Left ventricle myocardium inferior (tissue), 1 donor: Measurements from ENCODE around the gene HLCS. TPM values are rescaled to one million over a fixed set of nuclear protein-coding genes. Genes with fewer than 3 reads are reported as not detected.

Experiments used
- DNase-seq: peaks from one replicate; pipeline ENCODE4 v3.0.0-alpha.2; 2020
- H3K27ac ChIP-seq: fragments of 200-600 bp; replicated peaks from 2 replicates; pipeline ENCODE4 v1.8.0; 2021
- H3K27me3 ChIP-seq: fragments of 200-600 bp; 2 replicates; pipeline ENCODE4 v1.8.0; 2021; ENCODE audit warnings: low read depth
- H3K36me3 ChIP-seq: fragments of 200-600 bp; 2 replicates; pipeline ENCODE4 v1.8.0; 2021
- H3K4me1 ChIP-seq: fragments of 200-600 bp; 2 replicates; pipeline ENCODE4 v1.8.0; 2021
- H3K4me3 ChIP-seq: fragments of 200-600 bp; 2 replicates; pipeline ENCODE4 v1.8.0; 2021; ENCODE audit warnings: mild to moderate bottlenecking, moderate library complexity
- H3K9me3 ChIP-seq: fragments of 200-600 bp; replicated peaks from 2 replicates; pipeline ENCODE4 v1.8.0; 2021
- intact Hi-C: fragments of 100-400 bp; cut with micrococcal nuclease; formaldehyde crosslinking; loops from one replicate; pipeline ENCODE4 v1.11.0; 2022
- total RNA-seq: library from RNA; stranded (reverse); fragmentation: NEBNext Ultra II Directional; extraction: Animal tissue kit (Norgen Biotek cat#: 25700); gene quantifications from one replicate; pipeline ENCODE4 v1.2.1, GENCODE V29; 2021
- TF ChIP-seq, protein P1 (sequence below): fragments of 200-600 bp; IDR thresholded peaks from 2 replicates; pipeline ENCODE4 v1.8.0; 2021; ENCODE audit warnings: antibody characterized with exemption, mild to moderate bottlenecking, borderline replicate concordance
- donor health status: DM: no; HTN: yes; CAD: no; lungs with severe emphysema.

HLCS gene
- total RNA-seq, 1 donor from 2014 or later = 5.3 TPM

DNA sequence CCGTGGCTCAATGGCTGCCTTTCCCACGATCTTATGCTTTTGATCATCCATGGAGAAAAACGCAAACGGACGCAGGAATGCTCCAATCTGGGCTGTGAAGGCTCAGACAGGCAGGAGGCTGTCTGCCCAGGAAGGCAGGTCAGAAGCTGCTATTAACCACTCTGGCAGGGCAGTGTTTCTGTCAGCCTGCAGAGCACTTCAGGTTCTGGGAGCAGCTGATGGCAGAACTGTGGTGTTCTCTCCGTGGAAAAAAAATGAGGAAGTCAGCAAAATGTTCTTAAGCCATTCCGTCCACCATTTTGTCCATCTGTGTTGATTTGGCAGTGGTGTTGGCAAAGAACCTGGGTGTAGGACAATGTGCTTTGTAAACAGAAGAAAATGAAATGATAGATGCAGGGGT is 175.9 kb downstream of the HLCS start:
- intact Hi-C loops = no loop called here
- Histone ChIP-seq H3K4me1 (peaks cover 15% of the 10 kb centered on the region), H3K27ac (no peak overlapping the region), H3K27me3 (no peaks in the 10 kb centered on the region), H3K9me3 (peaks cover under 1% of the 10 kb centered on the region), H3K36me3 (no peaks in the 10 kb centered on the region), H3K4me3 (no peak overlapping the region)
- TF ChIP-seq, protein P1, sequence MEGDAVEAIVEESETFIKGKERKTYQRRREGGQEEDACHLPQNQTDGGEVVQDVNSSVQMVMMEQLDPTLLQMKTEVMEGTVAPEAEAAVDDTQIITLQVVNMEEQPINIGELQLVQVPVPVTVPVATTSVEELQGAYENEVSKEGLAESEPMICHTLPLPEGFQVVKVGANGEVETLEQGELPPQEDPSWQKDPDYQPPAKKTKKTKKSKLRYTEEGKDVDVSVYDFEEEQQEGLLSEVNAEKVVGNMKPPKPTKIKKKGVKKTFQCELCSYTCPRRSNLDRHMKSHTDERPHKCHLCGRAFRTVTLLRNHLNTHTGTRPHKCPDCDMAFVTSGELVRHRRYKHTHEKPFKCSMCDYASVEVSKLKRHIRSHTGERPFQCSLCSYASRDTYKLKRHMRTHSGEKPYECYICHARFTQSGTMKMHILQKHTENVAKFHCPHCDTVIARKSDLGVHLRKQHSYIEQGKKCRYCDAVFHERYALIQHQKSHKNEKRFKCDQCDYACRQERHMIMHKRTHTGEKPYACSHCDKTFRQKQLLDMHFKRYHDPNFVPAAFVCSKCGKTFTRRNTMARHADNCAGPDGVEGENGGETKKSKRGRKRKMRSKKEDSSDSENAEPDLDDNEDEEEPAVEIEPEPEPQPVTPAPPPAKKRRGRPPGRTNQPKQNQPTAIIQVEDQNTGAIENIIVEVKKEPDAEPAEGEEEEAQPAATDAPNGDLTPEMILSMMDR = no peak
- DNase-seq = no peak

DNA sequence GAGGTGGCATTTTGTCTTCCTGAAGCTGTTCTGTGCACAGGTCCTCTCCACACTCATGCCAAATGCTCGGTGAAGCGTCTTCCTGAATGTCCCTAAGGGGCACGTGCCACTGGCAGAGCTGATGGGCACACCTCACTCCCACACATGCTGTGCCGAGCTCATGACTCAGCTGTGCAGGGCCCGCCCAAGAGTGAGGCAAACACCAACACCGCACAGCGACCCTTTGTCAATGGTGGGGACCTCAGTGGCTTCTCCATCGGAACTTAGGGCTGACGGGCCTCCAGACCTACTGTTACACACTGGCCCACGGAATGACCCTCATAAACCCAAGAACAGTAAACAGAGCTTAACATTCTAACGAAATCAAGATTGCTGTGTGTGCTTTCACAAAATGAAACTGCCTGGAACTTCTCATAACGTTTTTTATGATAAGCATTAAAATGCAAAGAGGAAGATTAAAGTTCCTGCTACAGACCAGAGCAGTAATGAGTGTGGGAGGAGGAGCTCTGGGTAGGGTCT is 178.3 kb downstream of the HLCS start:
- intact Hi-C loops = no loop called here
- H3K27ac ChIP-seq = no peak overlapping the region
- TF ChIP-seq, protein P1 = no peak
- no peaks in the 10 kb centered on the region for H3K36me3 ChIP-seq
- H3K9me3 ChIP-seq = no peaks in the 10 kb centered on the region
- no peak overlapping the region for H3K4me3 ChIP-seq
- H3K27me3 ChIP-seq = no peaks in the 10 kb centered on the region
- DNase-seq = no peak
- peaks cover 30% of the 10 kb centered on the region for H3K4me1 ChIP-seq

DNA sequence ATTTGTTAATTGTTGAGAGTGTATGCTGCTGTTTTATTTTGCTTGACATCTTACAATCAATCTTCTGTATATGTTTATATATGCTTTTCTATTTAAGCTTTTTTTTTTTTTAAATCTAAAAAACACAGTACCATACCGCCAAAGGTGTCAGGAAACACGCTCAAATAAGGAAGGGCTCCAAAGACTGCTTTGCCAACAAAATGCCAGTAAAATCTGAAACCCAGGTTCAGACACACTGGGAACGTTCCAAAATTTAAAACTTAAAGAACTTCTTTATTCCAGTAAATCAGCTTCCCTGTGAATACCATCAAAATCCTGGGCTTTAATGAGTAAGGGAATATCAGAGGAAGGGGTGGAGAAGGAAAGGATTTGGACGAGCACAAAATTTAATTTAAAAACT is 180.3 kb downstream of the HLCS start:
- no peaks in the 10 kb centered on the region for H3K27me3 ChIP-seq
- DNase-seq = no peak
- no peak overlapping the region for H3K4me3 ChIP-seq
- H3K9me3 ChIP-seq = no peaks in the 10 kb centered on the region
- TF ChIP-seq, protein P1 = no peak
- no peak overlapping the region for H3K27ac ChIP-seq
- intact Hi-C loops = no loop called here
- H3K36me3 ChIP-seq = no peaks in the 10 kb centered on the region
- H3K4me1 ChIP-seq = peaks cover 20% of the 10 kb centered on the region

DNA sequence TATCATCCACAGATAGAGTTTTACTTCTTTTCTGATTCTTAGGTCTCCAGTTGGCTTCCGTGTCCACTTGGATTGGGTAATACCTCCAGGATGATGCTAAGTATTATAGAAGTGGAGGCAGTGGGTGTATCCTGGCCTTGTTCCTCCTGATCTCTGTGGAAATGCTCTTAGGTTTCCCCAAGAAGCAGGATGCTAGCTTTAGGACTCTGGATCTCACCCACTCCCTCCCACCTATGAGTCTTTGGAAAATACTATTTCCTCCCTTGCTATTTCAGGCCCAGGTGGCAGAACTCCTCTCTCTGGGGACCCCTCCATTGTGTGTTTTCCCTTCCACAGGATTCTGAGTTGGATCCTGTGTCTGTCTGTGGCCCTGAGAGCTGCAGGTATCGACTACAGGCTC is 180.9 kb downstream of the HLCS start:
- H3K27me3 ChIP-seq = no peaks in the 10 kb centered on the region
- H3K27ac ChIP-seq = no peak overlapping the region
- H3K4me1 ChIP-seq = peaks cover 20% of the 10 kb centered on the region
- no peaks in the 10 kb centered on the region for H3K36me3 ChIP-seq
- DNase-seq = no peak
- H3K4me3 ChIP-seq = no peak overlapping the region
- H3K9me3 ChIP-seq = no peaks in the 10 kb centered on the region
- TF ChIP-seq, protein P1 = no peak
- intact Hi-C loops = no loop called here

DNA sequence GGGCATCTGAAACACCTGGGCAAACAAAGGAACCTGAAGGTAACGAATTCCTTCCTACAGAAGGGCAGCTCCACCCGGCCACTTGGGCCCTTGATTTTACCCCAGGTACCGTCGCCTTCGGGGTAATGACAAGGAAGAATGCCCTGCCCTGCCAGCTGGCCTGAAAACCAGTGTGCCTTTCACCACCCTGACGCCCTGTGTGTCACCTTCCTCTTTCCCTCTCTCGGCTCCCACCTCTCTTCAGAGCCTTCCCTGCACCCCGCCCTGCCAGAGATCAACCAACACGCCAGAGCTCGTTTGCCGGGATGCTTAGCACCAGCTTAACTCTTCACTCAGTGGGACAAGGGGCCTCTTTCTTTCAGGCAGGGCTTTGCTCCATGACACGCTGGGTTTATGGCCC is 181.5 kb downstream of the HLCS start:
- peak; percentile 71 for DNase-seq
- intact Hi-C loops = no loop called here
- H3K27me3 ChIP-seq = no peaks in the 10 kb centered on the region

More for the DNA sequence above, 181.5 kb downstream of the HLCS start:
- H3K4me1 ChIP-seq = peaks cover 20% of the 10 kb centered on the region
- H3K36me3 ChIP-seq = no peaks in the 10 kb centered on the region
- H3K27ac ChIP-seq = no peak overlapping the region
- no peak overlapping the region for H3K4me3 ChIP-seq
- H3K9me3 ChIP-seq = no peaks in the 10 kb centered on the region
- TF ChIP-seq, protein P1 = no peak
